Calu3 (cell line): ENCODE measurements around the gene OLFML2B. TPM values are rescaled to one million over a fixed set of nuclear protein-coding genes. Genes with fewer than 3 reads are reported as not detected.

Experiments
- BruUV-seq: library from RNA; stranded (reverse); fragments of 400-500 nt; replicated peaks from 2 replicates; lab custom pipeline; 2021; lab: Mats Ljungman, UMichigan
- CTCF ChIA-PET: fragments of 300-600 bp; sonication (Branson Sonifier 250); formaldehyde crosslinking; loops from one replicate; lab custom pipeline; 2022; ENCODE audit warnings: antibody characterized with exemption; lab: Charles Lee
- DNase-seq: peaks from one replicate; pipeline ENCODE4 v3.0.0; 2022
- H3K27ac Mint-ChIP-seq: one replicate; pipeline ENCODE4 v1.8.0; 2022; ENCODE audit warnings: mixed read lengths; ENCODE audit not compliant: unreplicated experiment
- H3K27me3 Mint-ChIP-seq: one replicate; pipeline ENCODE4 v1.8.0; 2022; ENCODE audit warnings: mixed read lengths; ENCODE audit not compliant: unreplicated experiment
- H3K36me3 Mint-ChIP-seq: one replicate; pipeline ENCODE4 v1.8.0; 2022; ENCODE audit warnings: mild to moderate bottlenecking, moderate library complexity, mixed read lengths; ENCODE audit not compliant: insufficient read depth, unreplicated experiment
- H3K4me1 Mint-ChIP-seq: one replicate; pipeline ENCODE4 v1.8.0; 2022; ENCODE audit warnings: mild to moderate bottlenecking, low read depth, mixed read lengths; ENCODE audit not compliant: unreplicated experiment
- H3K4me3 Mint-ChIP-seq: one replicate; pipeline ENCODE4 v1.8.0; 2022; ENCODE audit warnings: mild to moderate bottlenecking, low read depth, moderate library complexity, mixed read lengths; ENCODE audit not compliant: unreplicated experiment
- H3K9me3 Mint-ChIP-seq: one replicate; pipeline ENCODE4 v1.8.0; 2022; ENCODE audit warnings: low read depth, mixed read lengths; ENCODE audit not compliant: unreplicated experiment
- intact Hi-C: fragments of 100-400 bp; cut with micrococcal nuclease; formaldehyde crosslinking; loops from one replicate; pipeline ENCODE4 v1.10.0; 2022; ENCODE audit not compliant: unreplicated experiment
- total RNA-seq: library from RNA; stranded (reverse); gene quantifications from 2 replicates; pipeline ENCODE4 v1.2.3, GENCODE V29; 2022
- TF ChIP-seq, protein P1 (sequence below): fragments of 200-600 bp; IDR thresholded peaks from one replicate; pipeline ENCODE4 v1.8.0; 2022; ENCODE audit warnings: antibody characterized with exemption; ENCODE audit not compliant: unreplicated experiment

The OLFML2B gene
- total RNA-seq, 1 experiment from 2014 or later: not detected

DNA sequence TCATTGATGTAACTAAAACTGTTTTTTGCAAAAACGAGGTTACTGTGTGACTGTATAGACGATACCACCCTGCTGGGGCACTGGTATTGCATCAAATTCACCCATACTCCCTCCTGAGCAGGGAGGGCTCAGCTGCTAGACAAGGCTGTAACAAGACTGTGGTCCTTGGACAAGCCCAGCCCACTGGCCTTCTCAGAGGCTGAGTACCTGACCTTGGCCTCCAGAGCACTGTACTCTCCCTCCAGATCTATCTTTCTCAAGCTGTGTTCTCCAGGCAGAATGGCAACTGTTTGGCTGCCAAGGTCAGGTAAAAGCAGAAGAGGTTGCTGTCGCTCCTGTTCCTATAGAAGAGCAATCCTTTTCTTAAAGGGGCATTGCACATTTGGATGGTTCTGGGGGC lies 8.5 kb downstream of the OLFML2B start:
- Mint-ChIP-seq H3K27ac (no peak overlapping the region), H3K4me1 (no peaks in the 10 kb centered on the region), H3K4me3 (no peak overlapping the region), H3K36me3 (no peaks in the 10 kb centered on the region), H3K9me3 (no peaks in the 10 kb centered on the region), H3K27me3 (peaks cover 70% of the 10 kb centered on the region)
- no peak for DNase-seq
- CTCF ChIA-PET: no interaction called here
- TF ChIP-seq, protein P1, sequence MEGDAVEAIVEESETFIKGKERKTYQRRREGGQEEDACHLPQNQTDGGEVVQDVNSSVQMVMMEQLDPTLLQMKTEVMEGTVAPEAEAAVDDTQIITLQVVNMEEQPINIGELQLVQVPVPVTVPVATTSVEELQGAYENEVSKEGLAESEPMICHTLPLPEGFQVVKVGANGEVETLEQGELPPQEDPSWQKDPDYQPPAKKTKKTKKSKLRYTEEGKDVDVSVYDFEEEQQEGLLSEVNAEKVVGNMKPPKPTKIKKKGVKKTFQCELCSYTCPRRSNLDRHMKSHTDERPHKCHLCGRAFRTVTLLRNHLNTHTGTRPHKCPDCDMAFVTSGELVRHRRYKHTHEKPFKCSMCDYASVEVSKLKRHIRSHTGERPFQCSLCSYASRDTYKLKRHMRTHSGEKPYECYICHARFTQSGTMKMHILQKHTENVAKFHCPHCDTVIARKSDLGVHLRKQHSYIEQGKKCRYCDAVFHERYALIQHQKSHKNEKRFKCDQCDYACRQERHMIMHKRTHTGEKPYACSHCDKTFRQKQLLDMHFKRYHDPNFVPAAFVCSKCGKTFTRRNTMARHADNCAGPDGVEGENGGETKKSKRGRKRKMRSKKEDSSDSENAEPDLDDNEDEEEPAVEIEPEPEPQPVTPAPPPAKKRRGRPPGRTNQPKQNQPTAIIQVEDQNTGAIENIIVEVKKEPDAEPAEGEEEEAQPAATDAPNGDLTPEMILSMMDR: no peak
- intact Hi-C loops: no loop called here
- BruUV-seq: no TSS peak

DNA sequence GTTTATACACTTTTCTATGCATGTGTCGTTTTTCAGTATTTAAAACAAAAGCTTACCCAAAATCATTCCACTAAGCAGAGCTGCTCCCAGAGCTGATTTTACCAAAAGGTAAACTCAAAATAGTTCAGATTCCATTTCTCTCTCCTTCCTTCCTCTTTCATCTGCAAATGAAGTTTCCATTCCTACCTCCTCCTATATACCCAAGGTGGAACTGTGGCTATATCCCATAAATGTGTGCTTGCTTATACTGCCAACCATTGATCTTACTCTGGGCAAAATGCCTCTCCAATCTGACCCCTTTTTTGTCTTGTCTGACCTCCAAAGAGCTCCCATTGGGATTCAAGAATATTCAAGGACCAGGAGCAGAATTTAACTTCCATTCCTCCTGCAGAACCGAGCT lies 9.5 kb downstream of the OLFML2B start:
- Mint-ChIP-seq H3K9me3 (no peaks in the 10 kb centered on the region), H3K27me3 (peaks cover 78% of the 10 kb centered on the region), H3K4me3 (no peak overlapping the region), H3K36me3 (no peaks in the 10 kb centered on the region), H3K27ac (no peak overlapping the region), H3K4me1 (no peaks in the 10 kb centered on the region)
- BruUV-seq: no TSS peak
- TF ChIP-seq, protein P1: no peak
- CTCF ChIA-PET: interaction anchor here (0.7 kb wide), 1 partner anchor 64 kb away, joined by 5 read pairs; no protein-coding TSS in a partner anchor
- intact Hi-C loops: no loop called here
- no peak for DNase-seq

DNA sequence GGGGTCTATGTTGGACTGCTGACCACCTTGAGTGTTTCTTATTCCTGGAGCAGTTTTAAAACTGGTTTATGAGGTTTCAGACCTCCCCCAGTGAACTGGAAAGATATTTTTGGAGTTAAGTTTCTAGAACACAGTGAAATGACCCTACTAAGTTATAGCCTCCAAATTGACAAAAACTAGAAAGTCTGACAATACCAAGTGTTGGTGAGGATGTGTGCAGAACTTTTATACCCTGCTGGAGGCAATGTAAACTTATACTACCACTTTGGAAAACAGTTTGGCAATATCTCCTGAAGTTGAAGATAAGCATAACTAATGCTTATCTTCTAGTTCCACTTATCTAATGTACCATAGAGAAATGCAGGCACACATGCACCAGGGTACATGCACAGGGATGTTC lies 10.4 kb downstream of the OLFML2B start:
- Mint-ChIP-seq H3K4me3 (no peak overlapping the region), H3K27me3 (peaks cover 87% of the 10 kb centered on the region), H3K27ac (no peak overlapping the region), H3K36me3 (no peaks in the 10 kb centered on the region), H3K9me3 (no peaks in the 10 kb centered on the region), H3K4me1 (no peaks in the 10 kb centered on the region)
- intact Hi-C loops: no loop called here
- TF ChIP-seq, protein P1: no peak
- no TSS peak for BruUV-seq
- DNase-seq: no peak
- CTCF ChIA-PET: interaction anchor here (0.5 kb wide), 1 partner anchor 24 kb away, joined by 4 read pairs; no protein-coding TSS in a partner anchor

DNA sequence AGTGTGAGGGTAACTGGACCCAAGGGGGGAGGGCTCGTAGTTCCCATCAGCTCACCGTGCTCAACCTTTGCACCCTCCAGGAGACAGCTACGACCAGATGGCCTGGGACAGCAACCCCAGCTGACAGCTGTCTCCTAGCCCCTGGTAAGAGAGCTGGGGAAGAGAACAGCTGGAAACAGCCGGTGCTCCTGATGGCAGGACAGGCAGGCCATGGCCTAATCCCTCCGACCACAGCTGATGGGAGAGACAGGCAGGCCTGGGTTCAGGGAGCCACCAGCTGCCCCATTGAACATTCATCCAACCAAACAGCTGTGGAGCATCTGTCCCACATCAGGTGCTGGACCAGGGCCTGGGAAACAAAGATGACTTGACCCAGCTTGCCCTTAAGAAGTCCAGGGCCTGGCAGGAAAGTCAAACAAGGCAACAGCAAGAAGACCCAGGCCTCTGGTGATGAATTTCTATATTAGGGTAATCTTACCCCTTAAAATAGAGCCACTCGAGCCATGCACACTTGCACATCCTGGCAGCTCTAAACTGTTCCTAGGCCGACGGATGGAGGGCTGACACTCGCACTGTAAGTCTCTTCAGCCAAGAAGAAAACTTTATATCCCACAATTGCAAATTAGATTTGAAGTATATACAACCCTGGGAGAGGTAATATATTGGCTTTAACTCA lies 12.2 kb downstream of the OLFML2B start:
- DNase-seq: no peak
- Mint-ChIP-seq H3K4me3 (no peak overlapping the region), H3K9me3 (no peaks in the 10 kb centered on the region), H3K27me3 (peaks cover 87% of the 10 kb centered on the region), H3K36me3 (no peaks in the 10 kb centered on the region), H3K27ac (no peak overlapping the region), H3K4me1 (no peaks in the 10 kb centered on the region)
- TF ChIP-seq, protein P1: no peak
- BruUV-seq: no TSS peak
- CTCF ChIA-PET: interaction anchor here (0.8 kb wide), 1 partner anchor 13 kb away, joined by 3 read pairs; the partner anchor contains the start of gene OLFML2B
- intact Hi-C loops: no loop called here
